CD4-positive, alpha-beta T cell treated with Interleukin-4 for 4 hours (primary cell): ENCODE measurements around the gene MNAT1.
"Not testable (repeated sequence)": the region's sequence is repeated elsewhere in the genome, so short reads cannot be mapped to it uniquely, and the experiment has no call there.

Experiments
- DNase-seq: peaks from one replicate; pipeline ENCODE4 v3.0.0-alpha.2; 2020

Gene MNAT1

GRCh38 chr14:60744566-60744965 lies 10.0 kb downstream of the MNAT1 start:
- no peak for DNase-seq

- peak; percentile 71 for DNase-seq
These were observed 18.9 kb downstream of the MNAT1 start for GRCh38 chr14:60753264-60754119.

GRCh38 chr14:60756847-60757246 lies 22.3 kb downstream of the MNAT1 start:
- no peak for DNase-seq

- no peak for DNase-seq
These were observed 23.0 kb downstream of the MNAT1 start for GRCh38 chr14:60757567-60758002.

- DNase-seq, result no peak
These were observed 24.3 kb downstream of the MNAT1 start for GRCh38 chr14:60758885-60759284.

- no peak for DNase-seq
These were observed 25.6 kb downstream of the MNAT1 start for GRCh38 chr14:60760209-60760608.

GRCh38 chr14:60760644-60761364 lies 26.2 kb downstream of the MNAT1 start:
- no peak for DNase-seq

- no peak for DNase-seq
These were observed 34.0 kb downstream of the MNAT1 start for GRCh38 chr14:60768602-60769001.

GRCh38 chr14:60771117-60771516 lies 36.6 kb downstream of the MNAT1 start:
- DNase-seq, result no peak

GRCh38 chr14:60773558-60773957 lies 39.0 kb downstream of the MNAT1 start:
- DNase-seq, result no peak

- no peak for DNase-seq
These were observed 40.7 kb downstream of the MNAT1 start for GRCh38 chr14:60775296-60775695.

GRCh38 chr14:60777856-60778578 lies 43.5 kb downstream of the MNAT1 start:
- DNase-seq, result no peak

GRCh38 chr14:60779745-60780514 lies 45.4 kb downstream of the MNAT1 start:
- DNase-seq, result not testable (repeated sequence)

- not testable (repeated sequence) for DNase-seq
These were observed 46.0 kb downstream of the MNAT1 start for GRCh38 chr14:60780558-60780957.

GRCh38 chr14:60786905-60787304 lies 52.3 kb downstream of the MNAT1 start:
- DNase-seq, result no peak

- DNase-seq, result no peak
These were observed 55.1 kb downstream of the MNAT1 start for GRCh38 chr14:60789656-60790055.

GRCh38 chr14:60790850-60791249 lies 56.3 kb downstream of the MNAT1 start:
- no peak for DNase-seq

GRCh38 chr14:60796434-60796833 lies 61.9 kb downstream of the MNAT1 start:
- no peak for DNase-seq

GRCh38 chr14:60800409-60800808 lies 65.8 kb downstream of the MNAT1 start:
- DNase-seq, result no peak

- DNase-seq, result no peak
These were observed 69.3 kb downstream of the MNAT1 start for GRCh38 chr14:60803871-60804270.

GRCh38 chr14:60805841-60806430 lies 71.4 kb downstream of the MNAT1 start:
- DNase-seq, result no peak

- no peak for DNase-seq
These were observed 72.7 kb downstream of the MNAT1 start for GRCh38 chr14:60807247-60807646.
